Pancreas (tissue), 10 donors: Measurements from ENCODE around the gene PPIL1. TPM values are rescaled to one million over a fixed set of nuclear protein-coding genes. Genes with fewer than 3 reads are reported as not detected.
"Not testable (repeated sequence)": the region's sequence is repeated elsewhere in the genome, so short reads cannot be mapped to it uniquely, and the experiment has no call there.

Source experiments
- ATAC-seq, 4 donors: fragments of 200-7000 bp; cut with Tn5 transposase; one replicate each; pipeline versions ENCODE4 v1.8.0 to v1.9.1; 2020; ENCODE audit warnings: mild to moderate bottlenecking in 4 of 4, moderate library complexity in 4 of 4
- DNase-seq, 6 donors: peaks; one replicate each; pipeline ENCODE4 v3.0.0-alpha.2; 2020
- FAIRE-seq: peaks from 2 replicates; lab custom pipeline; 2012; peaks lifted over from hg19 to GRCh38; lab: Jason Lieb, UNC
- H3K27ac ChIP-seq, 4 donors: fragments of 200-600 bp; sonication (generic); 1 replicate in 3 of 4; 2 replicates in 1 of 4; pipeline versions ENCODE4 v1.5.0 to v1.8.0; 2020
- H3K27me3 ChIP-seq, 4 donors: fragments of 200-600 bp; one replicate each; pipeline ENCODE4 v1.8.0; 2021
- H3K36me3 ChIP-seq, 3 donors: fragments of 200-600 bp; sonication (generic) in 1 of 3; one replicate each; pipeline versions ENCODE4 v1.5.0 to v1.8.0; 2020 to 2021
- H3K4me1 ChIP-seq, 3 donors: fragments of 200-600 bp; one replicate each; pipeline ENCODE4 v1.8.0; 2021
- H3K4me3 ChIP-seq, 4 donors: fragments of 200-600 bp; sonication (generic) in 2 of 4; one replicate each; pipeline versions ENCODE4 v1.5.0 to v1.8.0; 2020 to 2021
- H3K9me3 ChIP-seq, 4 donors: fragments of 200-600 bp; one replicate each; pipeline ENCODE4 v1.8.0; 2021
- CTCF ChIP-seq, 4 donors: fragments of 200-600 bp; sonication (generic) in 3 of 4; IDR thresholded peaks; one replicate each; pipeline versions ENCODE4 v1.5.0 to v1.8.0; 2021; ENCODE audit warnings: antibody characterized with exemption in 4 of 4
- WGBS, 2 donors: extraction: QIAGEN DNeasy Blood & Tissue Kit; methylation state at CpG; one replicate each; pipeline ENCODE4 v1.1.7; 2013; 5-methylcytosine and 5-hydroxymethylcytosine counted together
- intact Hi-C, 3 donors: fragments of 100-400 bp; cut with DNase I; formaldehyde crosslinking; loops; one replicate each; pipeline versions ENCODE4 v1.11.1 to v1.14.2; 2022
- polyA plus RNA-seq, 2 donors: library from polyadenylated mRNA; stranded (reverse); fragments of 200-250 nt; gene quantifications; one replicate each; pipeline ENCODE4 v1.2.3, GENCODE V29; 2013
- total RNA-seq, 6 donors: library from RNA; stranded (reverse); fragmentation: NEBNext Ultra II Directional in 4 of 6; extraction: Animal tissue kit (Norgen Biotek cat#: 25700) in 4 of 6; gene quantifications; one replicate each; pipeline versions ENCODE4 v1.2.1 to v1.2.4, GENCODE V29; 2021 to 2023
- donor health status: healthy with polysubstance abuse.
- donor health status: DM: no; HTN: no; CAD: no; lungs with moderate emphysema.
- donor health status: DM: no; HTN: no; CAD: no.
- donor health status: control.
- donor health status: control.
- donor health status: Bipolar disorder and iron deficiency.
- donor health status: DM: yes; HTN: yes; CAD: no.
- donor health status: DM: no; HTN: no; CAD: no.
- donor health status: DM: no; HTN: no; CAD: no.
- donor health status: DM: yes; HTN: yes; CAD: no.

PPIL1 gene
- total and polyA plus RNA-seq, 8 donors = 5.1 to 13.1 (median 8.7) TPM

DNA sequence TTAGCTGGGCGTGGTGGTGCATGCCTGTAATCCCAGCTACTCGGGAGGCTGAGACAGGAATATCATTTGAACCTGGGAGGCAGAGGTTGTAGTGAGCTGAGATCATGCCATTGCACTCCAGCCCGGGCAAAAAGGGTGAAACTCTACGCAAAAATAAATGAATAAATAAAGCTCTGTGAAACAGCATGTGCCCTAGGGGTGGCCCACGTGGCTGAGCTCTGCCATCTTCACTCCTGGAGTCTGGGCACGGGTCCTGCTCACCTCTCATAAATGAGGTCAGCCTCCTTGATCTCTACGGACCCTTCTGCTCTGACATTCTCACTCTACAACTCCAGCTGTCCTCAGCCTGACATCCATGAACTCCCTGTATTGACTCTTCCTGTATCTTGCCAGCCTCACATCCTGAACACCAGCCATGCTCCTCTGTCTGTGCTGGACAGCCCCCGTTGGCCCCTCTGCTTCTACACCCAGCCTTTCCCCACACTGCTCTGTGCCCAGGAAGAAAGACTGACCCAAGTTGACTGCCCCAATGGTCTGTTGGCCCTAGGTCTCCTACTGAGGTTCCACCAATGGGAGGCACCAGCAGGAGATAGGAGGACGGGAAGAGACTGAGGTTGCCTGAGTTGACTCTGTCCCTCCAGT lies 57.3 kb downstream of the PPIL1 start:
- FAIRE-seq (no peak), ATAC-seq (no peak), DNase-seq (no peak)
- no peaks in the 10 kb centered on the region for H3K36me3 ChIP-seq
- H3K27me3 ChIP-seq = no peaks in the 10 kb centered on the region
- TF ChIP-seq CTCF (IDR thresholded peaks at IDR 0.05) = no peak
- intact Hi-C loops = no loop called here
- no peak overlapping the region for H3K27ac ChIP-seq
- WGBS, 2 donors = 83 to 95% methylated on average over 9 of the region's 9 CpGs
- no peaks in the 10 kb centered on the region for H3K9me3 ChIP-seq
- no peaks in the 10 kb centered on the region for H3K4me1 ChIP-seq
- H3K4me3 ChIP-seq = no peak overlapping the region

- TF ChIP-seq CTCF (IDR thresholded peaks at IDR 0.05) = no peak
- DNase-seq (no peak), FAIRE-seq (no peak), ATAC-seq (no peak)
- WGBS, 2 donors = 83 to 86% methylated on average over 7 of the region's 7 CpGs
- Histone ChIP-seq H3K27ac (no peak overlapping the region), H3K4me1 (no peaks in the 10 kb centered on the region), H3K36me3 (no peaks in the 10 kb centered on the region), H3K27me3 (no peaks in the 10 kb centered on the region), H3K4me3 (no peak overlapping the region), H3K9me3 (no peaks in the 10 kb centered on the region)
- intact Hi-C loops = no loop called here
Measured at GRCh38 chr6:36815962-36816735, 58.5 kb downstream of the PPIL1 start.

DNA sequence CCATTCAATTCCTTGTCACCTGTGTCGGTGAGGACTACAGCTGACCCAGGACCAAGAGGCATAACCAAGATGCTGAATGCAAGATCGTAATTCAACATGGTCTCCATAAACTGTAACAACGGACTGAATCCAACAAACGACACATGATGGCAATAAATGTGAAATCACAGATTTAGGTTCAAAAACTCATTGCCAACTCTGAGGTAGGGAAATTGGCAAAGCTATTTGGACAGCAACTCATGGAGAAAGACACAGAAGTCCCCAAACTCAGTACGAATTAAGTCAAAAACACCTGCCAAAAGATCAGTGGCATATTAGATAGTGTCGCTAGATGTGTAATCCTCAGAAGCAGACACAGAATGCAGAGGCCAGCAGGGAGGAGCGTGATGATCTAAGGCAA lies 60.4 kb downstream of the PPIL1 start:
- H3K27me3 ChIP-seq = no peaks in the 10 kb centered on the region
- 85 to 87% methylated on average over 7 of the region's 7 CpGs for WGBS, 2 donors
- no peak for DNase-seq
- no peak overlapping the region for H3K4me3 ChIP-seq
- H3K4me1 ChIP-seq = no peaks in the 10 kb centered on the region
- no peak for ATAC-seq
- no peak for TF ChIP-seq CTCF (IDR thresholded peaks at IDR 0.05)
- no peaks in the 10 kb centered on the region for H3K36me3 ChIP-seq
- FAIRE-seq = no peak
- no peak overlapping the region for H3K27ac ChIP-seq
- intact Hi-C loops = no loop called here
- H3K9me3 ChIP-seq = no peaks in the 10 kb centered on the region

DNA sequence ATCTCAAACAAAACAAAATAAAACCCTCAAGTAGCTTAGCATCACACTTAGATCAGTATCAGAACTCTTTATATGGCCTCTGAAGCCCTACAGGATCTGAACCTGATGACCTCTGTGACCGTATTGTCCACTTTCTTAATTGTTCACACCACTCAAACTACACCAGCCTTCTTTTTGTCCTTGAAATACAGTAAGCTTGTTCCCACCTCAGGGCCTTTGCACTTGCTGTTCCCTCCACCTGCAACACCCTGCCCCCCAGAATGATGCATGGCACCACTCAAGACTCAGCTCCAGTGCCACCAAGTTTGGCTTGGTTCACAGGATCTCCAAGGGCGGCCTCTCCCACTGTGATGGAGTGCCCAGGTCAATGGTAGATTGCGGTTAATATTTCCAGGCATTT lies 61.1 kb downstream of the PPIL1 start:
- Histone ChIP-seq H3K4me3 (no peak overlapping the region), H3K4me1 (no peaks in the 10 kb centered on the region), H3K27me3 (no peaks in the 10 kb centered on the region), H3K27ac (no peak overlapping the region), H3K36me3 (no peaks in the 10 kb centered on the region), H3K9me3 (no peaks in the 10 kb centered on the region)
- FAIRE-seq (no peak), DNase-seq (no peak), ATAC-seq (no peak)
- WGBS, 2 donors = 65 to 82% methylated on average over 3 of the region's 3 CpGs
- intact Hi-C loops = no loop called here
- TF ChIP-seq CTCF (IDR thresholded peaks at IDR 0.05) = no peak

- H3K4me3 ChIP-seq, FAIRE-seq, intact Hi-C loops, H3K4me1 ChIP-seq, H3K27ac ChIP-seq, DNase-seq, H3K36me3 ChIP-seq, ATAC-seq, H3K9me3 ChIP-seq, H3K27me3 ChIP-seq: not testable (repeated sequence)
- 84 to 88% methylated on average over 3 of the region's 3 CpGs for WGBS, 2 donors
Measured at GRCh38 chr6:36813047-36813446, 61.6 kb downstream of the PPIL1 start.
